Measurements from ENCODE around the gene KCNN3.

GRCh38 chr1:154829062-154829461, 41.0 kb downstream of the KCNN3 start:
- no peak for TF ChIP-seq CTCF (IDR thresholded peaks at IDR 0.05; ENCODE audit: low read depth, low read length)
- no peak for TF ChIP-seq MYC (IDR thresholded peaks at IDR 0.05; ENCODE audit: low read depth, low read length)
- TF ChIP-seq POLR2A (IDR thresholded peaks at IDR 0.05; ENCODE audit: extremely low read depth, insufficient read length) = no peak
